Colonic mucosa (tissue), 4 donors: ENCODE results near the gene AFF3. TPM values are rescaled to one million over a fixed set of nuclear protein-coding genes. Genes with fewer than 3 reads are reported as not detected.

Experiments
- DNase-seq: peaks from one replicate; pipeline ENCODE4 v3.0.0-alpha.2; 2020
- H3K27ac ChIP-seq: fragments of 200-600 bp; one replicate; pipeline ENCODE4 v1.8.0; 2021
- H3K27me3 ChIP-seq: fragments of 200-600 bp; one replicate; pipeline ENCODE4 v1.8.0; 2021
- H3K36me3 ChIP-seq: fragments of 200-600 bp; one replicate; pipeline ENCODE4 v1.8.0; 2021
- H3K4me1 ChIP-seq: fragments of 200-600 bp; one replicate; pipeline ENCODE4 v1.8.0; 2021; ENCODE audit warnings: mild to moderate bottlenecking
- H3K4me3 ChIP-seq: fragments of 200-600 bp; one replicate; pipeline ENCODE4 v1.8.0; 2021
- H3K9ac ChIP-seq, 2 donors: one replicate each; pipeline ENCODE4 v1.7.0; 2013; ENCODE audit warnings: control low read depth in 2 of 2, low read depth in 2 of 2, low read length in 2 of 2
- H3K9me3 ChIP-seq: fragments of 200-600 bp; one replicate; pipeline ENCODE4 v1.8.0; 2021
- intact Hi-C: fragments of 100-400 bp; cut with DNase I; formaldehyde crosslinking; loops from one replicate; pipeline ENCODE4 v1.14.1; 2022
- total RNA-seq, 2 donors: library from RNA; stranded (reverse); fragmentation: NEBNext Ultra II Directional in 1 of 2; extraction: Animal tissue kit (Norgen Biotek cat#: 25700) in 1 of 2; gene quantifications; one replicate each; pipeline ENCODE4 v1.2.1, GENCODE V29; 2021
- TF ChIP-seq, protein P1 (sequence below): fragments of 200-600 bp; IDR thresholded peaks from one replicate; pipeline ENCODE4 v1.8.0; 2022; ENCODE audit warnings: antibody characterized with exemption, mild to moderate bottlenecking
- donor health status: healthy.
- donor health status: DM: no; HTN: no; CAD: no.
- donor health status: DM: no; HTN: no; CAD: no.

The AFF3 gene
- total RNA-seq, 2 donors from 2014 or later = 0.86 to 2.6 TPM

DNA sequence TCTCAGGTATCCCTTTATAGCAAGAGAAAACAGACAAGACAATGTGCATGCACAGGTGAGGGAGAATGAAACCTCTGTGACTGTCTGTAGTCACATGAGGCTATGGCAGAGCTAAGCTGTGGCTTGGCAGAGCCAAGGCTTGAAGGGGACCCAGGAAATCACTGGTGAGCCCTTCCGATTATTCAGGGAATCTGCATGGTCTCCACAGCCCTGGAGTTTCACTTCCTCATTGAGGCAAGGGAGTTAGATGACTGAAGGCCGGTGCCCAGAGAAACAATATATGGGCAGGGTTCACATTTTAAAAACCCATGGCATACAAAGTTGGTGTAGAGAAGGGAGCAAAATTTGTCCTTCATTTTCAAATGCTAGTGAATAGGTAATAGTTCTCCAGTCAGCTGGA lies 508.2 kb downstream of the AFF3 start:
- intact Hi-C loops = no loop called here

DNA sequence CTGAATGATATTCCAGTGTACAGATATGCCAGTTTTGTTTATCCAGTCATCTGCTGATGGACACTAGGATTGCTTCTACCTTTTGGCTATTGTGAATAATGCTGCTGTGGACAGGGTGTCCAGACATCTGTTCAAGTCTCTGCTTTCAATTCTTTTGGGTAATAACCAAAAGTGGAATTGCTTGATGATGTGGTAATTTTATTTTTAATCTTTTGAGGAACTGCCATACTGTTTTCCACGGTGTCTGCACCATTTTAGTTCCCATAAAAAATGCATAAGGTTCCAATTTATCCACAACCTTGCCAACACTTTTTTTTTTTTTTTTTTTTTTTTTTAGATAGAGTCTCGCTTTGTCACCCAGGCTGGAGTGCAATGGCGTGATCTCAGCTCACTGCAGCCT lies 510.7 kb downstream of the AFF3 start:
- intact Hi-C loops = no loop called here
- H3K4me3 ChIP-seq = no peak overlapping the region
- H3K36me3 ChIP-seq = no peaks in the 10 kb centered on the region
- H3K9ac ChIP-seq = no peak overlapping the region
- H3K4me1 ChIP-seq = no peaks in the 10 kb centered on the region
- no peak overlapping the region for H3K27ac ChIP-seq
- H3K27me3 ChIP-seq = no peaks in the 10 kb centered on the region
- DNase-seq = no peak
- no peaks in the 10 kb centered on the region for H3K9me3 ChIP-seq
- TF ChIP-seq, protein P1, sequence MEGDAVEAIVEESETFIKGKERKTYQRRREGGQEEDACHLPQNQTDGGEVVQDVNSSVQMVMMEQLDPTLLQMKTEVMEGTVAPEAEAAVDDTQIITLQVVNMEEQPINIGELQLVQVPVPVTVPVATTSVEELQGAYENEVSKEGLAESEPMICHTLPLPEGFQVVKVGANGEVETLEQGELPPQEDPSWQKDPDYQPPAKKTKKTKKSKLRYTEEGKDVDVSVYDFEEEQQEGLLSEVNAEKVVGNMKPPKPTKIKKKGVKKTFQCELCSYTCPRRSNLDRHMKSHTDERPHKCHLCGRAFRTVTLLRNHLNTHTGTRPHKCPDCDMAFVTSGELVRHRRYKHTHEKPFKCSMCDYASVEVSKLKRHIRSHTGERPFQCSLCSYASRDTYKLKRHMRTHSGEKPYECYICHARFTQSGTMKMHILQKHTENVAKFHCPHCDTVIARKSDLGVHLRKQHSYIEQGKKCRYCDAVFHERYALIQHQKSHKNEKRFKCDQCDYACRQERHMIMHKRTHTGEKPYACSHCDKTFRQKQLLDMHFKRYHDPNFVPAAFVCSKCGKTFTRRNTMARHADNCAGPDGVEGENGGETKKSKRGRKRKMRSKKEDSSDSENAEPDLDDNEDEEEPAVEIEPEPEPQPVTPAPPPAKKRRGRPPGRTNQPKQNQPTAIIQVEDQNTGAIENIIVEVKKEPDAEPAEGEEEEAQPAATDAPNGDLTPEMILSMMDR = no peak

More for the DNA sequence above, 508.2 kb downstream of the AFF3 start:
- no peaks in the 10 kb centered on the region for H3K27me3 ChIP-seq
- no peaks in the 10 kb centered on the region for H3K36me3 ChIP-seq
- DNase-seq = no peak
- H3K4me3 ChIP-seq = no peak overlapping the region
- H3K9me3 ChIP-seq = no peaks in the 10 kb centered on the region
- H3K27ac ChIP-seq = no peak overlapping the region
- no peak overlapping the region for H3K9ac ChIP-seq
- TF ChIP-seq, protein P1 = no peak
- H3K4me1 ChIP-seq = no peaks in the 10 kb centered on the region

DNA sequence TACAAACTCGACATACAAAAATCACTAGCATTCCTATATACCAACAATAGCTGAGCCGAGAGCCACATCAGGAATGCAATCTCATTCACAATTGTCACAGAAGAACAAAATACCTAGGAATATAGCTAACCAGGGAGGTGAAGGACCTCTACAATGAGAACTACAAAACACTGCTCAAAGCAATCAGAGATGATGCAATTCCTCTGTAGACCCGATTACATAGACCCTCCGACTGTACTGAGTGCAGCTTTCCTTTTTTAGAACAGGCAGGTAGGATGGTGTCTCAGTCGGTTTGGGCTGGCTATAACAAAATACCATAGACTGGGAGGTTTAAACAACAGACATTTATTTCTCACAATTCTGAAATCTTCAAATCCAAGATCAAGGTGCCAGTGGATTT lies 513.1 kb downstream of the AFF3 start:
- Histone ChIP-seq H3K4me1 (no peaks in the 10 kb centered on the region), H3K4me3 (no peak overlapping the region), H3K9me3 (no peaks in the 10 kb centered on the region), H3K27ac (no peak overlapping the region), H3K9ac (no peak overlapping the region), H3K36me3 (no peaks in the 10 kb centered on the region), H3K27me3 (no peaks in the 10 kb centered on the region)
- intact Hi-C loops = no loop called here
- TF ChIP-seq, protein P1 = no peak
- DNase-seq = no peak

DNA sequence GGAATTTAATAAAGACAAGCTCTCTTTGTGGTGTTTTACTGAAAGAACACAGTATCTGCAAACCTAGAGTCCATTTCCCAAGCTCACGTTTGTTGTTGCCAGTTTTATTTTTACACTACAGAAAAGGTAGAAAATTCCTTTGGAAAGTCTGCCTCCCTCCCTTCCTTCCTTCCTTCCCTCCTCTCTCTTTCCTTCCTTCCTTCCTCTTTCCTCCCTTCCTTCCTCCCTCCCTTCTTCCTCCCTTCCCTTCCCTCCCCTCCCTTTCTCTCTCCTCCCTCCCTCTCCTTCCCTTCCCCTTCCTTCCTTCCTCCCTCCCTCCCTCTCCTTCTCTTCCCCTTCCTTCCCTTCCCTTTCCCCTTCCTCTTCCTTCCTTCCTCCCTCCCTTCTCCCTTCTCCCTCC lies 516.2 kb downstream of the AFF3 start:
- H3K27ac ChIP-seq = no peak overlapping the region
- intact Hi-C loops = no loop called here
- H3K36me3 ChIP-seq = no peaks in the 10 kb centered on the region
- no peaks in the 10 kb centered on the region for H3K27me3 ChIP-seq
- no peaks in the 10 kb centered on the region for H3K9me3 ChIP-seq
- DNase-seq = no peak
- H3K4me3 ChIP-seq = no peak overlapping the region
- H3K9ac ChIP-seq = no peak overlapping the region
- H3K4me1 ChIP-seq = no peaks in the 10 kb centered on the region
- TF ChIP-seq, protein P1 = no peak

DNA sequence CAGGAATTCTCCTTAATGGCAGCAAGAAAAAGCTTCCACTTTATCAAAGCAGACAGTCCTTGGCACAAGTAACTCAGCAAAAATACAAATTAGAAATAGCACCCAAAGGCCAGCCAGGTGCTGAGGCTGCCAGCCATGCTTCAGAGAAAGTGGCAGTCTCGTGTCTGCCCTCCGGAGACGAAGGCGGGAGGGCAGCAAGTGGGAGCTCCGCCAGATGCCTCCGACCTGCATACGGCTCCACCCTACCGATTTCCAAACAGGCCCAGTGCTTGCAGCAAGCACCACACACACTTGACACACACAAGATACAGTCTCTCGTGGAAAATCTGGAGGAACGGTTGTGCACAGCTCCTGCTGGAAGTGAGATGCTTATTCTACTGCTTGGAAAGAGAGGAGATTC lies 517.7 kb downstream of the AFF3 start:
- H3K4me1 ChIP-seq = no peaks in the 10 kb centered on the region
- no peaks in the 10 kb centered on the region for H3K9me3 ChIP-seq
- H3K27ac ChIP-seq = no peak overlapping the region
- TF ChIP-seq, protein P1 = no peak
- H3K27me3 ChIP-seq = no peaks in the 10 kb centered on the region
- no peaks in the 10 kb centered on the region for H3K36me3 ChIP-seq
- H3K4me3 ChIP-seq = no peak overlapping the region
- intact Hi-C loops = no loop called here
- no peak overlapping the region for H3K9ac ChIP-seq
- DNase-seq = no peak

DNA sequence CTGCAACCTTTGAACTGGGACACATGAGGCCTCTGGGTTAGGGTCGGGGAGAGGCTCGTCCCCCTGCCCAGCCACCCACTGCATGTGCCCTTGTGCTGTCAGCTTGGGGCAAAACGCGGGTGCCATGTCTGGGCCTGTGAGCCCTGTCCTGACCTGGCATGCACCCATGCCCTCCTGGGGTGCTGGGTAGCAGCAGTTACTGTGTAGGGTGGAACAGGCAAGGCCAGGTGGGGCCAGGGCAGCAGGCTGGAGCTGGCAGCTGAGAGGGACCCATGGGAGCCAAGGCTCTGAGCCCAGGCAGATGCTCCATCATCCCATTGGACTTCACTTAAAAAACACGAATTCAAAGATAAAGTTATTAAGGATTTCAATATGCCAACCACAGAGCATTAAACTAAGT lies 518.8 kb downstream of the AFF3 start:
- intact Hi-C loops = no loop called here
- H3K27ac ChIP-seq = no peak overlapping the region
- H3K9ac ChIP-seq = no peak overlapping the region
- H3K27me3 ChIP-seq = no peaks in the 10 kb centered on the region
- no peaks in the 10 kb centered on the region for H3K36me3 ChIP-seq
- TF ChIP-seq, protein P1 = no peak
- H3K4me3 ChIP-seq = no peak overlapping the region
- H3K9me3 ChIP-seq = no peaks in the 10 kb centered on the region
- H3K4me1 ChIP-seq = no peaks in the 10 kb centered on the region
- no peak for DNase-seq
